Activated CD8-positive, alpha-beta memory T cell treated with anti-CD3 and anti-CD28 coated beads, Interleukin-2, amount 50 U/mL, for 4 hours (primary cell): ENCODE results near the gene PDE4DIP.
"Not testable (repeated sequence)": the region's sequence is repeated elsewhere in the genome, so short reads cannot be mapped to it uniquely, and the experiment has no call there.

Experiments
- DNase-seq: peaks from one replicate; pipeline ENCODE4 v3.0.0-alpha.2; 2020

Gene PDE4DIP

GRCh38 chr1:148977785-148978184 is 133.6 kb downstream of the PDE4DIP start:
- DNase-seq, result not testable (repeated sequence)

- not testable (repeated sequence) for DNase-seq
These were observed 145.2 kb downstream of the PDE4DIP start for GRCh38 chr1:148989378-148989777.

GRCh38 chr1:148990233-148990788 is 146.1 kb downstream of the PDE4DIP start:
- not testable (repeated sequence) for DNase-seq

- DNase-seq, result not testable (repeated sequence)
These were observed 147.6 kb downstream of the PDE4DIP start for GRCh38 chr1:148991818-148992217.

- not testable (repeated sequence) for DNase-seq
These were observed 148.1 kb downstream of the PDE4DIP start for GRCh38 chr1:148992364-148992763.

GRCh38 chr1:148996449-148997224 is 152.4 kb downstream of the PDE4DIP start:
- not testable (repeated sequence) for DNase-seq

- DNase-seq, result not testable (repeated sequence)
These were observed 153.2 kb downstream of the PDE4DIP start for GRCh38 chr1:148997405-148997804.

- DNase-seq, result not testable (repeated sequence)
These were observed 158.4 kb downstream of the PDE4DIP start for GRCh38 chr1:149002664-149003063.

GRCh38 chr1:149008326-149008725 is 164.1 kb downstream of the PDE4DIP start:
- DNase-seq, result not testable (repeated sequence)

GRCh38 chr1:149008769-149009168 is 164.5 kb downstream of the PDE4DIP start:
- not testable (repeated sequence) for DNase-seq

- not testable (repeated sequence) for DNase-seq
These were observed 165.5 kb downstream of the PDE4DIP start for GRCh38 chr1:149009761-149010160.

GRCh38 chr1:149012599-149012998 is 168.4 kb downstream of the PDE4DIP start:
- DNase-seq, result not testable (repeated sequence)

GRCh38 chr1:149013513-149013912 is 169.3 kb downstream of the PDE4DIP start:
- DNase-seq, result not testable (repeated sequence)

- not testable (repeated sequence) for DNase-seq
These were observed 171.3 kb downstream of the PDE4DIP start for GRCh38 chr1:149015522-149015921.

- not testable (repeated sequence) for DNase-seq
These were observed 172.4 kb downstream of the PDE4DIP start for GRCh38 chr1:149016626-149017025.

GRCh38 chr1:149018577-149018976 is 174.3 kb downstream of the PDE4DIP start:
- DNase-seq, result not testable (repeated sequence)

- DNase-seq, result not testable (repeated sequence)
These were observed 180.1 kb downstream of the PDE4DIP start for GRCh38 chr1:149024327-149024726.

- DNase-seq, result not testable (repeated sequence)
These were observed 189.7 kb downstream of the PDE4DIP start for GRCh38 chr1:149033916-149034315.

- not testable (repeated sequence) for DNase-seq
These were observed 198.8 kb downstream of the PDE4DIP start for GRCh38 chr1:149043056-149043455.

GRCh38 chr1:149064611-149065010 is 220.4 kb downstream of the PDE4DIP start:
- not testable (repeated sequence) for DNase-seq

- not testable (repeated sequence) for DNase-seq
These were observed 231.4 kb downstream of the PDE4DIP start for GRCh38 chr1:149075505-149076127.
